NB4 (cell line): ENCODE data around the gene TMED7.

Source experiments
- DNase-seq: peaks from one replicate; pipeline ENCODE4 v3.0.0; 2010; ENCODE audit warnings: low read depth
- H3K4me3 ChIP-seq: one replicate; pipeline ENCODE4 v1.5.1; 2011; ENCODE audit warnings: mild to moderate bottlenecking, low read depth, low read length, moderate library complexity
- CTCF ChIP-seq: IDR thresholded peaks from one replicate; pipeline ENCODE4 v1.5.1; 2012; ENCODE audit warnings: low read depth, low read length
- MYC ChIP-seq: IDR thresholded peaks from 2 replicates; pipeline ENCODE4 v1.6.1; 2011; ENCODE audit warnings: low read depth, low read length
- POLR2A ChIP-seq: IDR thresholded peaks from 2 replicates; pipeline ENCODE4 v1.6.1; 2011; ENCODE audit warnings: mild to moderate bottlenecking; ENCODE audit not compliant: insufficient read length; ENCODE audit errors: extremely low read depth
- TF ChIP-seq, protein P1 (sequence below): IDR thresholded peaks from 2 replicates; pipeline ENCODE4 v1.6.1; 2011; ENCODE audit warnings: low read depth, low read length

The TMED7 gene

DNA sequence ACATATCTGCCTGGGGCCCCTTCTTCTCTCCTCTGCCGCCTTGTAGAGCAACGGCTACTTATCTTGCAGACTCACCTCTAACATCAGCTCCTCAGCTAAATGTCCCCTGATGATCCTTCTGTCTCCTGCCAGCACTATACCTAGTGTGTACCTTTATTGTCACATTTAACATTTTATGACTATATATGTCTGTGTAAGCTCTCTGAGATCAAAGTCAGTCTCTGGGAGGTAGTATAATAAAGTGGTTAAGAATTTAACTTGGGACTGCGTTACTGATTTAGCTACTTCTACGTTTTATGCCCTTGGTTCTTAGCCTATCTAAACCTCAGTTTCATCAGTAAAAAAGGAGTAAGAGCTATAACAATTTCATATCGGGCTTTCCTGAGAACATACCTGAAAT is 2.2 kb downstream of the TMED7 start:
- no peak for TF ChIP-seq POLR2A
- peak overlapping the region; percentile 91 for H3K4me3 ChIP-seq
- DNase-seq = no peak

GRCh38 chr5:115621365-115621900 is 4.4 kb downstream of the TMED7 start:
- DNase-seq = no peak
- TF ChIP-seq CTCF (no peak), POLR2A (no peak), MYC (no peak)
- TF ChIP-seq, protein P1, sequence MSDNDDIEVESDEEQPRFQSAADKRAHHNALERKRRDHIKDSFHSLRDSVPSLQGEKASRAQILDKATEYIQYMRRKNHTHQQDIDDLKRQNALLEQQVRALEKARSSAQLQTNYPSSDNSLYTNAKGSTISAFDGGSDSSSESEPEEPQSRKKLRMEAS = no peak
- H3K4me3 ChIP-seq = no peak overlapping the region

- DNase-seq = no peak
- TF ChIP-seq MYC (no peak), CTCF (no peak), POLR2A (no peak)
- TF ChIP-seq, protein P1 = no peak
- H3K4me3 ChIP-seq = no peak overlapping the region
Observed at GRCh38 chr5:115616892-115617291, 8.9 kb downstream of the TMED7 start.

- no peak for DNase-seq
Observed at GRCh38 chr5:115616472-115616871, 9.4 kb downstream of the TMED7 start.

DNA sequence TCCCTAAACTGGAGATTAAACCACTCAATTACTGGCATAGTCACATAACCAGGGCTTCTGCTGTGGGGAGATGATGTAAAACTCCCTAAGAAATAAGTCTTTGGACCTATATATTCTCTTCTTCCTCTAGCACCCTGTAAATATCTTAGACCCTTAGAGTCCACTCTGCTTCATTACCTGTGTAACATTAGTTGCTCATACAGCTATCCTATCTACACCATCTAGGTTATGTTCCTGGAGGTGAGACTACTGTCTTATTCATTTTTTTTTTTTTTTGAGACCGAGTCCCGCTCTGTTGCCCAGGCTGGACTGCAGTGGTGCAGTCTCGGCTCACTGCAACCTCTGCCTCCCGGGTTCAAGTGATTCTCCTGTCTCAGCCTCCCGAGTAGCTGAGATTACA is 14.0 kb downstream of the TMED7 start:
- TF ChIP-seq POLR2A (no peak), CTCF (no peak), MYC (no peak)
- TF ChIP-seq, protein P1 = no peak
- no peak overlapping the region for H3K4me3 ChIP-seq
- DNase-seq = no peak

More at GRCh38 chr5:115616472-115616871, 9.4 kb downstream of the TMED7 start:
- no peak overlapping the region for H3K4me3 ChIP-seq
- TF ChIP-seq CTCF (no peak), POLR2A (no peak), MYC (no peak)
- TF ChIP-seq, protein P1 = no peak

GRCh38 chr5:115607935-115608334 is 17.9 kb downstream of the TMED7 start:
- TF ChIP-seq MYC (no peak), CTCF (no peak), POLR2A (no peak)
- TF ChIP-seq, protein P1 = no peak
- H3K4me3 ChIP-seq = no peak overlapping the region
- DNase-seq = no peak
